GM12865 (cell line): Measurements from ENCODE around the gene MBNL1.

ENCODE experiments used
- DNase-seq: peaks from one replicate; pipeline ENCODE4 v3.0.0; 2010; ENCODE audit warnings: low read depth
- H3K4me3 ChIP-seq: 2 replicates; pipeline ENCODE4 v1.5.1; 2011; ENCODE audit warnings: mild to moderate bottlenecking, low read depth, low read length, control low read depth
- CTCF ChIP-seq: IDR thresholded peaks from 2 replicates; pipeline ENCODE4 v1.5.1; 2011; ENCODE audit warnings: low read length, control low read depth, low read depth, inconsistent platforms; ENCODE audit not compliant: insufficient read depth; ENCODE audit errors: missing control alignments

Gene MBNL1

GRCh38 chr3:152472672-152472954, 203.9 kb downstream of the MBNL1 start:
- no peak overlapping the region for H3K4me3 ChIP-seq
- TF ChIP-seq CTCF, result no peak
- DNase-seq, result no peak

- TF ChIP-seq CTCF, result peak; percentile 63
- peak; percentile 82 for DNase-seq
- H3K4me3 ChIP-seq, result no peak overlapping the region
Observed at GRCh38 chr3:152474585-152474984, 205.9 kb downstream of the MBNL1 start.

- TF ChIP-seq CTCF, result no peak
- DNase-seq, result no peak
- H3K4me3 ChIP-seq, result no peak overlapping the region
Observed at GRCh38 chr3:152477422-152477821, 208.7 kb downstream of the MBNL1 start.

GRCh38 chr3:152480282-152480953, 211.7 kb downstream of the MBNL1 start:
- peak overlapping the region; percentile 15 for H3K4me3 ChIP-seq
- DNase-seq, result peak; percentile 75
- TF ChIP-seq CTCF, result no peak

GRCh38 chr3:152486364-152486763, 217.6 kb downstream of the MBNL1 start:
- TF ChIP-seq CTCF, result no peak
- no peak overlapping the region for H3K4me3 ChIP-seq
- DNase-seq, result no peak

GRCh38 chr3:152488449-152488848, 219.7 kb downstream of the MBNL1 start:
- no peak overlapping the region for H3K4me3 ChIP-seq
- no peak for DNase-seq
- TF ChIP-seq CTCF, result no peak

- no peak for TF ChIP-seq CTCF
Observed at GRCh38 chr3:152491922-152492321, 223.2 kb downstream of the MBNL1 start.

More at GRCh38 chr3:152491922-152492321, 223.2 kb downstream of the MBNL1 start:
- peak; percentile 47 for DNase-seq
- H3K4me3 ChIP-seq, result no peak overlapping the region
